AG09309 (cell line): ENCODE data around the gene PRR12.
A peak's percentile ranks its signal among the peaks of the same experiment; 100 is the strongest.

ENCODE experiments used
- DNase-seq: peaks from one replicate; pipeline ENCODE4 v3.0.0-alpha.2; 2010; ENCODE audit warnings: low read depth
- H3K4me3 ChIP-seq: 2 replicates; pipeline ENCODE4 v1.5.1; 2011; ENCODE audit warnings: mild to moderate bottlenecking, low read depth, low read length, moderate library complexity; ENCODE audit not compliant: control insufficient read depth
- CTCF ChIP-seq: IDR thresholded peaks from 2 replicates; pipeline ENCODE4 v1.5.1; 2011; ENCODE audit warnings: mild to moderate bottlenecking, low read depth, low read length, inconsistent platforms; ENCODE audit not compliant: insufficient read depth, control insufficient read depth; ENCODE audit errors: missing control alignments

Gene PRR12

GRCh38 chr19:49564616-49565045 lies 26.4 kb upstream of the PRR12 start:
- H3K4me3 ChIP-seq, result no peak overlapping the region
- DNase-seq, result no peak
- no peak for TF ChIP-seq CTCF

- no peak for DNase-seq
- no peak for TF ChIP-seq CTCF
- no peak overlapping the region for H3K4me3 ChIP-seq
Observed at GRCh38 chr19:49565261-49565660, 25.7 kb upstream of the PRR12 start.

DNA sequence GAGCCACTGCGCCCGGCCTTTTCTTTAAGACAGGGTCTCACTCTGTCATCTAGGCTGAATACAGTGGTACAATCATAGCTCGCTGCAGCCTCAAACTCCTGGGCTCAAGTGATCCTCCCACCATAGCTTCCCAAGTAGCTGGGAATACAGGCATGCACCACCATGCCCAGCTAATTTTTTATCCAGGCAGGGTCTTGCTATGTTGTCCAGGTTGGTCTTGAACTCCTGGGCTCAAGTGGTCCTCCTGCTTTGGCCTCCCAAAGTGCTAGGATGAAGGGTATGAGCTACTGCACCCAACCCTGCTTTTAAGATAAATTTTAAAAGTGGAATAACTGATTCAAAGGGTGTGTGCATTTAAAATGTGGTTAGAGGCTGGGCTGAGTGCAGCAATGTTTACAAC lies 24.7 kb upstream of the PRR12 start:
- H3K4me3 ChIP-seq, result no peak overlapping the region
- no peak for TF ChIP-seq CTCF
- DNase-seq, result no peak

- TF ChIP-seq CTCF, result no peak
- DNase-seq, result no peak
- H3K4me3 ChIP-seq, result no peak overlapping the region
Observed at GRCh38 chr19:49567861-49568441, 23.0 kb upstream of the PRR12 start.

DNA sequence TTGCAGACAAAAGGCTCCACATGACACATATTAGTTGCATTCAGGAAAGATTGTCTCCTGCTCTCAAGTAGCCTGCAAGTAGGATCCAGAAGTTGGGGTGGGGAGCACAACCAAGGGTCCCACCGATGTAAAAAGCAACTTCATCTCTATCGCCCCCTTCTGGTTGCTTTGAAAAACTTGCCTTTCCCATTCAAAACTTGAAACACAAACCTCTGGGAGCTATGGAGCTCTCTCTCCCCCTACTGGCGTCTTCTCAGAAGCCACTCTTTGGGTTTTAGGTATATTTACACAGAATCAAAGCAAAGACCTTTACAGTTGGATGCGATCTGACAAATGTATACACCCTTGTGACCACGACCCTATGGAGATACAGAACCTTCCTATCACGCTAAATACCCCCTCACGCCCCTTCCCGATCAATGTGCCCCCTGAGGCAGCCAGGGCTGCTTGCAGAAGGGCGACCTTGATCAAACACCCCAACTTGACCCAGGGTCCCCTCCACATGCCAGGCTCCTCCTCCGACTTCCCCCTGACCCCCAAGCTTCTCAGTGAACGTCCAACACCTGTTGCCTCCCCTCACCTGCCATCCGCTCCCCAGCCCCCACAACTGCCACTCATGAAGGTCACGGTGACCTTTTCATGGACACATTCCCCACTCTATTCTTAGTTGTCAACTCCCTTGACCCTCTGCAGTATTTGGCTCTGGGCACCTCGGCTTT lies 20.7 kb upstream of the PRR12 start:
- H3K4me3 ChIP-seq, result no peak overlapping the region
- peak; percentile 56 for DNase-seq
- TF ChIP-seq CTCF, result peak; percentile 99

DNA sequence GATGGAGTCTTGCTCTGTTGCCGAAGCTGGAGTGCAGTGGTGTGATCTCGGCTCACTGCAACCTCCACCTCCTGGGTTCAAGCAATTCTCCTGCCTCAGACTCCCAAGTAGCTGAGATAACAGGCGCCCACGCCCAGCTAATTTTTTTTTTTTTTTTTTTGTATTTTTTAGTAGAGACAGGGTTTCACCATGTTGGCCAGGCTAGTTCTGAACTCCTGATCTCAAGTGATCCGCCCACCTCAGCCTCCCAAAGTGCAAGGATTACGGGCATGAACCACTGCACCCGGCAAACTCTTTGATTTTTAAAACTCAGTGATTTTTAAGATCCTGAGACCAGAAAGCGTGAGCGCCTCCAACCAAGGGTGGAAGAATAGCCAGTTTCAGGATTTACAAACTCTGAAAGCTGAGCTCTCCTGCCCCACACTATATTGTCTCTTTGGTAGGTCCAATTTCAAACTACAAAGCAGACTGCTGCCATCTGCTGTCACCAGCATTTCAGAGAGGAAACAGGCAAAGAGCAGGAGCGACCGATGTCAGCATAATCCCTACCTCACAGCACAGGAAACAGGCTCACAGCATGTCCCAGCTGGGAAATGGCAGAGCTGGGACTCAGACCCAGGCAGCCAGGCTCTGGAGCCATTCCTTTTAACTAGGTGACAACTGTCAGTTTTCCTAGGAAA lies 19.8 kb upstream of the PRR12 start:
- DNase-seq, result no peak
- H3K4me3 ChIP-seq, result no peak overlapping the region
- TF ChIP-seq CTCF, result peak; percentile 11
